Stimulated activated CD4-positive, alpha-beta T cell treated with anti-CD3 and anti-CD28 coated beads, TNF-alpha, amount 100 ng/mL, for 24 hours (primary cell): ENCODE measurements around the gene MVD.

Experiments used
- DNase-seq, 3 experiments: peaks; one replicate each; pipeline ENCODE4 v3.0.0-alpha.2; 2020; ENCODE audit warnings: low read depth in 3 of 3

MVD gene

GRCh38 chr16:88697116-88697830 lies 34.4 kb upstream of the MVD start:
- no peak for DNase-seq

- DNase-seq: no peak
These were observed 33.5 kb upstream of the MVD start for GRCh38 chr16:88696441-88696840.

GRCh38 chr16:88695753-88696152 lies 32.9 kb upstream of the MVD start:
- no peak for DNase-seq

- no peak for DNase-seq
These were observed 32.3 kb upstream of the MVD start for GRCh38 chr16:88695218-88695617.

GRCh38 chr16:88694221-88695087 lies 31.6 kb upstream of the MVD start:
- no peak for DNase-seq

- no peak for DNase-seq
These were observed 30.7 kb upstream of the MVD start for GRCh38 chr16:88693420-88694177.

GRCh38 chr16:88692861-88693260 lies 30.0 kb upstream of the MVD start:
- DNase-seq: no peak

- DNase-seq: no peak
These were observed 29.2 kb upstream of the MVD start for GRCh38 chr16:88691924-88692560.

- no peak for DNase-seq
These were observed 28.4 kb upstream of the MVD start for GRCh38 chr16:88691129-88691813.

- DNase-seq: no peak
These were observed 27.6 kb upstream of the MVD start for GRCh38 chr16:88690341-88691128.

- no peak for DNase-seq
These were observed 25.3 kb upstream of the MVD start for GRCh38 chr16:88688013-88688778.

- no peak for DNase-seq
These were observed 24.8 kb upstream of the MVD start for GRCh38 chr16:88687676-88688012.

- DNase-seq: no peak
These were observed 24.3 kb upstream of the MVD start for GRCh38 chr16:88687254-88687576.

- peak; percentile 75 to 86 (median 78) for DNase-seq
These were observed 23.8 kb upstream of the MVD start, which contains the start of gene SNAI3 for GRCh38 chr16:88686439-88687253. Gene SNAI3, minus strand, starts transcription at chr16:88686507. Its CDS starts 101 bp downstream, at chr16:88686406.

- DNase-seq: no peak
These were observed 23.2 kb upstream of the MVD start for GRCh38 chr16:88686062-88686438.

GRCh38 chr16:88685156-88686061 lies 22.5 kb upstream of the MVD start:
- peak in 1 of 3 experiments; percentile 72 for DNase-seq

- DNase-seq: no peak
These were observed 21.8 kb upstream of the MVD start for GRCh38 chr16:88684569-88685155.
